ENCODE data around the gene TNFRSF19. TPM values are rescaled to one million over a fixed set of nuclear protein-coding genes. Genes with fewer than 3 reads are reported as not detected.

TNFRSF19 gene
- total RNA-seq, 1 donor from 2014 or later, result 1.6 TPM

GRCh38 chr13:23580684-23581060 is 10.5 kb downstream of the TNFRSF19 start:
- Mint-ChIP-seq H3K4me1 (ENCODE audit: unreplicated experiment) (peaks cover 8% of the 10 kb centered on the region), H3K9me3 (ENCODE audit: unreplicated experiment) (no peaks in the 10 kb centered on the region), H3K27me3 (ENCODE audit: unreplicated experiment) (peaks cover 24% of the 10 kb centered on the region), H3K4me3 (ENCODE audit: unreplicated experiment) (no peak overlapping the region), H3K36me3 (ENCODE audit: unreplicated experiment) (no peaks in the 10 kb centered on the region), H3K27ac (ENCODE audit: unreplicated experiment) (no peak overlapping the region)
- TF ChIP-seq CTCF (IDR thresholded peaks at IDR 0.05), result no peak
- no peak for DNase-seq (ENCODE audit: extremely low spot score, unreplicated experiment)

- Mint-ChIP-seq H3K36me3 (ENCODE audit: unreplicated experiment) (no peaks in the 10 kb centered on the region), H3K27me3 (ENCODE audit: unreplicated experiment) (peaks cover 17% of the 10 kb centered on the region), H3K4me3 (ENCODE audit: unreplicated experiment) (no peak overlapping the region), H3K4me1 (ENCODE audit: unreplicated experiment) (peaks cover 8% of the 10 kb centered on the region), H3K27ac (ENCODE audit: unreplicated experiment) (no peak overlapping the region), H3K9me3 (ENCODE audit: unreplicated experiment) (no peaks in the 10 kb centered on the region)
- DNase-seq (ENCODE audit: extremely low spot score, unreplicated experiment), result no peak
- TF ChIP-seq CTCF (IDR thresholded peaks at IDR 0.05), result no peak
These were observed 13.3 kb downstream of the TNFRSF19 start for GRCh38 chr13:23583491-23583890.

GRCh38 chr13:23584275-23584674 is 14.1 kb downstream of the TNFRSF19 start:
- no peak overlapping the region for H3K27ac Mint-ChIP-seq (ENCODE audit: unreplicated experiment)
- TF ChIP-seq CTCF (IDR thresholded peaks at IDR 0.05), result no peak
- H3K36me3 Mint-ChIP-seq (ENCODE audit: unreplicated experiment), result no peaks in the 10 kb centered on the region
- H3K27me3 Mint-ChIP-seq (ENCODE audit: unreplicated experiment), result peaks cover 24% of the 10 kb centered on the region
- H3K4me1 Mint-ChIP-seq (ENCODE audit: unreplicated experiment), result peaks cover 8% of the 10 kb centered on the region
- no peak for DNase-seq (ENCODE audit: extremely low spot score, unreplicated experiment)
- no peaks in the 10 kb centered on the region for H3K9me3 Mint-ChIP-seq (ENCODE audit: unreplicated experiment)
- no peak overlapping the region for H3K4me3 Mint-ChIP-seq (ENCODE audit: unreplicated experiment)

GRCh38 chr13:23586336-23586735 is 16.1 kb downstream of the TNFRSF19 start:
- H3K4me1 Mint-ChIP-seq (ENCODE audit: unreplicated experiment), result no peaks in the 10 kb centered on the region
- no peaks in the 10 kb centered on the region for H3K9me3 Mint-ChIP-seq (ENCODE audit: unreplicated experiment)
- H3K27me3 Mint-ChIP-seq (ENCODE audit: unreplicated experiment), result peaks cover 18% of the 10 kb centered on the region
- no peaks in the 10 kb centered on the region for H3K36me3 Mint-ChIP-seq (ENCODE audit: unreplicated experiment)
- no peak for DNase-seq (ENCODE audit: extremely low spot score, unreplicated experiment)
- H3K4me3 Mint-ChIP-seq (ENCODE audit: unreplicated experiment), result no peak overlapping the region
- no peak for TF ChIP-seq CTCF (IDR thresholded peaks at IDR 0.05)
- H3K27ac Mint-ChIP-seq (ENCODE audit: unreplicated experiment), result no peak overlapping the region

- no peak for TF ChIP-seq CTCF (IDR thresholded peaks at IDR 0.05)
- H3K9me3 Mint-ChIP-seq (ENCODE audit: unreplicated experiment), result no peaks in the 10 kb centered on the region
- no peak for DNase-seq (ENCODE audit: extremely low spot score, unreplicated experiment)
- no peaks in the 10 kb centered on the region for H3K36me3 Mint-ChIP-seq (ENCODE audit: unreplicated experiment)
- no peak overlapping the region for H3K27ac Mint-ChIP-seq (ENCODE audit: unreplicated experiment)
- H3K4me3 Mint-ChIP-seq (ENCODE audit: unreplicated experiment), result no peak overlapping the region
- peaks cover 7% of the 10 kb centered on the region for H3K27me3 Mint-ChIP-seq (ENCODE audit: unreplicated experiment)
- peaks cover 6% of the 10 kb centered on the region for H3K4me1 Mint-ChIP-seq (ENCODE audit: unreplicated experiment)
These were observed 18.5 kb downstream of the TNFRSF19 start for GRCh38 chr13:23588666-23589065.
